ENCODE results near the gene HIVEP1. TPM values are rescaled to one million over a fixed set of nuclear protein-coding genes. Genes with fewer than 3 reads are reported as not detected.

Gene HIVEP1
- total RNA-seq, 3 donors from 2014 or later (not counting 1 experiment from before 2014, with no cell fraction given), result 26.3 to 37.9 (median 28.4) TPM

DNA sequence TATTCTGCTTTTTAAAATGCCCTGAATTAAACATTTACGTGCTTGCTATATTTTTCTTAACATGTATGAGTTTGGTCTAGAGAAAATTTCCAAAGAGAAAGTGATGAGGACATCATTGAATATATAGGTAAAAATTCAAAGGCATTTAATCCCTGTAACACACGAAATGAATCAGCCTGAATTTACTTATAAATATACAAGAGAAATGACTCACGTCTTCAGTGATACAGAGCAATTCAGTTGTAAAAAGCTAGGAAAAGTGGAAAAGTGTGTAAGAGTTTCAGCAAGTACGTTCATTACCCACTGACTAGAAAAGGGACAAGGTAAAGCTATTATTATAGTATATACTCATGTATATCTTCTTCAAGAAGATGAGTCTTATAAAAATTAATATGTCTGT lies 124.8 kb downstream of the HIVEP1 start:
- no peaks in the 10 kb centered on the region for H3K9me3 Mint-ChIP-seq
- Histone ChIP-seq H3K9me3 (ENCODE audit: control insufficient read depth, insufficient read depth, low read length) (no peaks in the 10 kb centered on the region), H3K36me3 (ENCODE audit: control insufficient read depth, insufficient read depth, low read length) (peaks cover 9% of the 10 kb centered on the region), H3K27ac (ENCODE audit: low read length) (no peak overlapping the region), H3K4me3 (ENCODE audit: low read length) (no peak overlapping the region), H3K27me3 (ENCODE audit: control insufficient read depth, insufficient read depth, low read length) (no peaks in the 10 kb centered on the region), H3K4me1 (ENCODE audit: control insufficient read depth, insufficient read depth, low read length) (peaks cover 5% of the 10 kb centered on the region)
- H3K4me1 Mint-ChIP-seq, result peaks cover 7 to 9% of the 10 kb centered on the region in 2 donors
- H3K4me3 Mint-ChIP-seq, result no peak overlapping the region
- H3K36me3 Mint-ChIP-seq, result no peaks in the 10 kb centered on the region
- no CpG with 5 or more reads among the region's 4 CpGs for WGBS (ENCODE audit: insufficient coverage)
- DNase-seq (no peak), ATAC-seq (no peak)
- H3K27me3 Mint-ChIP-seq (ENCODE audit: low read depth in 2 of 2), result no peaks in the 10 kb centered on the region
- no peak overlapping the region for H3K27ac Mint-ChIP-seq
- TF ChIP-seq, protein P1, sequence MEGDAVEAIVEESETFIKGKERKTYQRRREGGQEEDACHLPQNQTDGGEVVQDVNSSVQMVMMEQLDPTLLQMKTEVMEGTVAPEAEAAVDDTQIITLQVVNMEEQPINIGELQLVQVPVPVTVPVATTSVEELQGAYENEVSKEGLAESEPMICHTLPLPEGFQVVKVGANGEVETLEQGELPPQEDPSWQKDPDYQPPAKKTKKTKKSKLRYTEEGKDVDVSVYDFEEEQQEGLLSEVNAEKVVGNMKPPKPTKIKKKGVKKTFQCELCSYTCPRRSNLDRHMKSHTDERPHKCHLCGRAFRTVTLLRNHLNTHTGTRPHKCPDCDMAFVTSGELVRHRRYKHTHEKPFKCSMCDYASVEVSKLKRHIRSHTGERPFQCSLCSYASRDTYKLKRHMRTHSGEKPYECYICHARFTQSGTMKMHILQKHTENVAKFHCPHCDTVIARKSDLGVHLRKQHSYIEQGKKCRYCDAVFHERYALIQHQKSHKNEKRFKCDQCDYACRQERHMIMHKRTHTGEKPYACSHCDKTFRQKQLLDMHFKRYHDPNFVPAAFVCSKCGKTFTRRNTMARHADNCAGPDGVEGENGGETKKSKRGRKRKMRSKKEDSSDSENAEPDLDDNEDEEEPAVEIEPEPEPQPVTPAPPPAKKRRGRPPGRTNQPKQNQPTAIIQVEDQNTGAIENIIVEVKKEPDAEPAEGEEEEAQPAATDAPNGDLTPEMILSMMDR (IDR thresholded peaks at IDR 0.05), result no peak
- intact Hi-C loops (cut with micrococcal nuclease), result no loop called here

DNA sequence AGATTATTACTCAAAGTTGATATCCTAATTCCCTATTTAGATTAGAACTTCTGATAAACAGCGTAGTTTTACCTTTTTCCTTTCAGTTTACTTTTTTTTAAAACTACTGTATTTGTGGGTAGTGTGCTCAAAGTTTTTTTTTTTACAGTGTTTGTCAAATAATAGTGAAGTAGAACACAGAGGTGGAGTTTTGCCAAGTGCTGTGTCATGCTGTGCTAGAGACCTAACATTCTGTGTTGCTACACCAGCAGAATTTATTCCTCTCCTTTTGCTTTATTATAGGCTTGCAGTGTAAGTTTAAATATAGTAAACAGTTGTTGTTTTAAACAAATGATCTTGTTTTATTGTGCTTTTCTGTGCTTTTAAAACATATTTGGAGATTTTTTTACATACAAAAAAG lies 125.4 kb downstream of the HIVEP1 start:
- no peak for DNase-seq
- H3K4me3 Mint-ChIP-seq, result no peak overlapping the region
- no peaks in the 10 kb centered on the region for H3K27me3 Mint-ChIP-seq (ENCODE audit: low read depth in 2 of 2)
- TF ChIP-seq, protein P1 (IDR thresholded peaks at IDR 0.05), result no peak
- Histone ChIP-seq H3K4me3 (ENCODE audit: low read length) (no peak overlapping the region), H3K27ac (ENCODE audit: low read length) (no peak overlapping the region), H3K36me3 (ENCODE audit: control insufficient read depth, insufficient read depth, low read length) (peaks cover 9% of the 10 kb centered on the region), H3K4me1 (ENCODE audit: control insufficient read depth, insufficient read depth, low read length) (peaks cover 5% of the 10 kb centered on the region), H3K27me3 (ENCODE audit: control insufficient read depth, insufficient read depth, low read length) (no peaks in the 10 kb centered on the region), H3K9me3 (ENCODE audit: control insufficient read depth, insufficient read depth, low read length) (no peaks in the 10 kb centered on the region)
- no peak overlapping the region for H3K27ac Mint-ChIP-seq
- H3K36me3 Mint-ChIP-seq, result no peaks in the 10 kb centered on the region
- intact Hi-C loops (cut with micrococcal nuclease), result no loop called here
- ATAC-seq, result no peak
- peaks cover 7 to 9% of the 10 kb centered on the region in 2 donors for H3K4me1 Mint-ChIP-seq
- no CpG with 5 or more reads among the region's 1 CpG for WGBS (ENCODE audit: insufficient coverage)
- no peaks in the 10 kb centered on the region for H3K9me3 Mint-ChIP-seq

DNA sequence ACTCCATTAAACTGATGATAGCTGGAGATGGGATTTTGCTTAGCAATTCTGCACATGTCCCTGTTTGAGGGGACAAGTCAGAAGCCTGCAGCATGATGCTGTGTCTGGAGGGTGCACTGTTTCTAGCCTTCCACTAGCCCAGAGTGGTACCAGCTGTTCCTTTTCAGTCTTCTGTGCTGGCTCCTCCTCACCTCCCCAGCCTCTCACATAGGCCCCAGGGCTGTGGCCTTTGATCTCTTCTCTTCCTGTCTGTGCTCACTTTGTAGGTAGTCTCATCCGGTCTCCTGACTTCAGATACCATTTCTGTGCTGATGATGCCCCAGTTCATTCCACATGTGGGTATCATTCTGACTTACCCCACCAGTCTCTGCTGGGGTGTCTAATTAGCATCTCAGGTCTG lies 126.3 kb downstream of the HIVEP1 start:
- ATAC-seq (peak in 1 of 3 donors; percentile 63), DNase-seq (peak in 1 of 2 donors; percentile 72)
- H3K4me1 Mint-ChIP-seq, result peaks cover 7 to 9% of the 10 kb centered on the region in 2 donors
- H3K36me3 Mint-ChIP-seq, result no peaks in the 10 kb centered on the region
- Histone ChIP-seq H3K4me3 (ENCODE audit: low read length) (no peak overlapping the region), H3K27me3 (ENCODE audit: control insufficient read depth, insufficient read depth, low read length) (no peaks in the 10 kb centered on the region), H3K27ac (ENCODE audit: low read length) (no peak overlapping the region), H3K9me3 (ENCODE audit: control insufficient read depth, insufficient read depth, low read length) (no peaks in the 10 kb centered on the region), H3K36me3 (ENCODE audit: control insufficient read depth, insufficient read depth, low read length) (peaks cover 9% of the 10 kb centered on the region), H3K4me1 (ENCODE audit: control insufficient read depth, insufficient read depth, low read length) (peaks cover 5% of the 10 kb centered on the region)
- 57% methylated on average over 1 of the region's 1 CpG for WGBS (ENCODE audit: insufficient coverage)
- no peaks in the 10 kb centered on the region for H3K9me3 Mint-ChIP-seq
- TF ChIP-seq, protein P1 (IDR thresholded peaks at IDR 0.05), result no peak
- H3K27me3 Mint-ChIP-seq (ENCODE audit: low read depth in 2 of 2), result no peaks in the 10 kb centered on the region
- no peak overlapping the region for H3K4me3 Mint-ChIP-seq
- intact Hi-C loops (cut with micrococcal nuclease), result no loop called here
- H3K27ac Mint-ChIP-seq, result peak overlapping the region in 1 of 2 donors; percentile 21

DNA sequence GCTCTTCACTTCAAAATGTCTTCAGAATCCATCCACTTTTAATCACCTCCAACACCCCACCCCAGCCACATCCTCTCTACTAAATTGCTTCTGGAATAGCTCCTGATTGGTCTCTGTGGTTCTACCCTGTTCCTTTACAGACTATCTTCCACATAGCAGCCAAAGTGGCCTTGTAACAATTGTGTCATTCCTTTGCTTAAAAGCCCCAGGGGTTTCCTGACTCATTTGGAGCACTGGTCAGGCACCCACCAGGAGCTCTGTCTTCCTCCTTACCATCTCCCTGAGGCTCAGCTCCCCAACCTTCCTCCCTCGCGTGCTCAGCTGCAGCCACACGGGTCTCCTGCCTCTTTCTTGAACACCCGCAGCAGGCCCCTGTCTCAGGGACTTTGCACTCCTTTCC lies 126.8 kb downstream of the HIVEP1 start:
- H3K4me3 Mint-ChIP-seq, result no peak overlapping the region
- WGBS (ENCODE audit: insufficient coverage), result over 99% methylated on average over 4 of the region's 4 CpGs
- Histone ChIP-seq H3K4me3 (ENCODE audit: low read length) (no peak overlapping the region), H3K27ac (ENCODE audit: low read length) (no peak overlapping the region), H3K4me1 (ENCODE audit: control insufficient read depth, insufficient read depth, low read length) (peaks cover 5% of the 10 kb centered on the region), H3K36me3 (ENCODE audit: control insufficient read depth, insufficient read depth, low read length) (peaks cover 9% of the 10 kb centered on the region), H3K27me3 (ENCODE audit: control insufficient read depth, insufficient read depth, low read length) (no peaks in the 10 kb centered on the region), H3K9me3 (ENCODE audit: control insufficient read depth, insufficient read depth, low read length) (no peaks in the 10 kb centered on the region)
- TF ChIP-seq, protein P1 (IDR thresholded peaks at IDR 0.05), result no peak
- ATAC-seq (no peak), DNase-seq (no peak)
- H3K27me3 Mint-ChIP-seq (ENCODE audit: low read depth in 2 of 2), result no peaks in the 10 kb centered on the region
- no peaks in the 10 kb centered on the region for H3K36me3 Mint-ChIP-seq
- H3K9me3 Mint-ChIP-seq, result no peaks in the 10 kb centered on the region
- intact Hi-C loops (cut with micrococcal nuclease), result no loop called here
- H3K4me1 Mint-ChIP-seq, result peaks cover 7 to 9% of the 10 kb centered on the region in 2 donors
- peak overlapping the region in 1 of 2 donors; percentile 21 for H3K27ac Mint-ChIP-seq

All from natural killer cell (primary cell).